CD4-positive, alpha-beta T cell treated with Interleukin-4 for 1 hour (primary cell): ENCODE results near the gene OTOF.
A peak's percentile ranks its signal among the peaks of the same experiment; 100 is the strongest.

Source experiments
- DNase-seq, 2 donors: peaks; one replicate each; pipeline ENCODE4 v3.0.0-alpha.2; 2020 to 2022

The OTOF gene

GRCh38 chr2:26463244-26464192, 14.4 kb downstream of the OTOF start:
- DNase-seq, result no peak

- DNase-seq, result no peak
Measured at GRCh38 chr2:26462511-26463243, 15.2 kb downstream of the OTOF start.

- no peak for DNase-seq
Measured at GRCh38 chr2:26462100-26462499, 15.8 kb downstream of the OTOF start.

GRCh38 chr2:26461601-26462023, 16.3 kb downstream of the OTOF start:
- DNase-seq, result no peak

- no peak for DNase-seq
Measured at GRCh38 chr2:26460613-26461031, 17.3 kb downstream of the OTOF start.

- DNase-seq, result no peak
Measured at GRCh38 chr2:26459991-26460612, 17.8 kb downstream of the OTOF start.

- peak in 1 of 2 donors; percentile 7 for DNase-seq
Measured at GRCh38 chr2:26458365-26459042, 19.4 kb downstream of the OTOF start.

- DNase-seq, result peak in 1 of 2 donors; percentile 9
Measured at GRCh38 chr2:26457695-26458364, 20.1 kb downstream of the OTOF start.

- peak in 1 of 2 donors; percentile 5 for DNase-seq
Measured at GRCh38 chr2:26457251-26457666, 20.7 kb downstream of the OTOF start.

GRCh38 chr2:26456440-26457250, 21.3 kb downstream of the OTOF start:
- peak in 1 of 2 donors; percentile 25 for DNase-seq

GRCh38 chr2:26455670-26456439, 22.1 kb downstream of the OTOF start:
- peak in 1 of 2 donors; percentile 17 for DNase-seq

GRCh38 chr2:26455037-26455669, 22.8 kb downstream of the OTOF start:
- DNase-seq, result peak in 1 of 2 donors; percentile 10

GRCh38 chr2:26454561-26455001, 23.3 kb downstream of the OTOF start:
- no peak for DNase-seq

GRCh38 chr2:26453421-26454329, 24.2 kb downstream of the OTOF start:
- no peak for DNase-seq

- DNase-seq, result no peak
Measured at GRCh38 chr2:26451700-26452099, 26.2 kb downstream of the OTOF start.

- DNase-seq, result no peak
Measured at GRCh38 chr2:26450031-26450635, 27.8 kb downstream of the OTOF start.

GRCh38 chr2:26449278-26450030, 28.5 kb downstream of the OTOF start:
- no peak for DNase-seq
